ENCODE data around the gene PDE4B. TPM values are rescaled to one million over a fixed set of nuclear protein-coding genes. Genes with fewer than 3 reads are reported as not detected.

Gene PDE4B
- total RNA-seq, 2 experiments from 2014 or later = 23.4 to 26.2 TPM

- no peak overlapping the region for H3K4me3 Mint-ChIP-seq
- no peaks in the 10 kb centered on the region for H3K9me3 Mint-ChIP-seq
- H3K36me3 Mint-ChIP-seq (ENCODE audit: low read depth) = peaks cover 67% of the 10 kb centered on the region
- intact Hi-C loops (cut with micrococcal nuclease) = loop anchor here (5.0 kb wide), 1 partner anchor 138 kb away; no protein-coding TSS in a partner anchor
- no peaks in the 10 kb centered on the region for H3K27me3 Mint-ChIP-seq (ENCODE audit: low read depth)
- peak overlapping the region; percentile 17 for H3K27ac Mint-ChIP-seq
- no peak for DNase-seq
- CTCF ChIA-PET = interaction anchor here (0.6 to 7.3 kb wide), 9 partner anchors 10 to 134 kb away, joined by 3 to 61 read pairs (median 4); no protein-coding TSS in a partner anchor
- H3K4me1 Mint-ChIP-seq (ENCODE audit: low read depth) = peaks cover 72% of the 10 kb centered on the region
Observed at GRCh38 chr1:66364578-66365391, 572.1 kb downstream of the PDE4B start.

DNA sequence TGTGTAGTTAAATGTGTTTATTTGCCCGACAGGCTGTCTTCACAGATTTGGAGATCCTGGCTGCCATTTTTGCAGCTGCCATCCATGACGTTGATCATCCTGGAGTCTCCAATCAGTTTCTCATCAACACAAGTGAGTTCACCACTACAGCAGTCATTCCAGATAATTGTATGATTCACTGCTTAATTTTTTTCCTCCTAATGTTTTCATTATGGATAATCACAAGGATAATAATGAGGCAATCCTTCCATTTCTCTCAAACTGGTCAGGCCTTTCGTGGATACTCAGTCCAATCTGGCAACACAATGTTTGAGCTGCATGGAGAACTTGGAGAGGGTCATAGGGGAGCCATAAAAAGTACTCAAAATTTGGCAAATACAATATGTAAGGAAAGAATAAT, 572.9 kb downstream of the PDE4B start:
- no peaks in the 10 kb centered on the region for H3K27me3 Mint-ChIP-seq (ENCODE audit: low read depth)
- H3K36me3 Mint-ChIP-seq (ENCODE audit: low read depth) = peaks cover 71% of the 10 kb centered on the region
- no peak for DNase-seq
- intact Hi-C loops (cut with micrococcal nuclease) = no loop called here
- CTCF ChIA-PET = interaction anchor here (0.8 to 7.3 kb wide), 5 partner anchors 11 to 79 kb away, joined by 4 to 61 read pairs (median 11); no protein-coding TSS in a partner anchor
- no peak overlapping the region for H3K4me3 Mint-ChIP-seq
- no peak overlapping the region for H3K27ac Mint-ChIP-seq
- peaks cover 71% of the 10 kb centered on the region for H3K4me1 Mint-ChIP-seq (ENCODE audit: low read depth)
- H3K9me3 Mint-ChIP-seq = no peaks in the 10 kb centered on the region

- Mint-ChIP-seq H3K9me3 (no peaks in the 10 kb centered on the region), H3K36me3 (ENCODE audit: low read depth) (peaks cover 71% of the 10 kb centered on the region), H3K27me3 (ENCODE audit: low read depth) (no peaks in the 10 kb centered on the region), H3K4me3 (no peak overlapping the region), H3K27ac (peak overlapping the region; percentile 67), H3K4me1 (ENCODE audit: low read depth) (peaks cover 77% of the 10 kb centered on the region)
- intact Hi-C loops (cut with micrococcal nuclease) = no loop called here
- CTCF ChIA-PET = interaction anchor here (1.0 to 7.3 kb wide), 7 partner anchors 9 to 114 kb away, joined by 3 to 61 read pairs (median 11); no protein-coding TSS in a partner anchor
- no peak for DNase-seq
Observed at GRCh38 chr1:66366634-66367033, 573.9 kb downstream of the PDE4B start.

DNA sequence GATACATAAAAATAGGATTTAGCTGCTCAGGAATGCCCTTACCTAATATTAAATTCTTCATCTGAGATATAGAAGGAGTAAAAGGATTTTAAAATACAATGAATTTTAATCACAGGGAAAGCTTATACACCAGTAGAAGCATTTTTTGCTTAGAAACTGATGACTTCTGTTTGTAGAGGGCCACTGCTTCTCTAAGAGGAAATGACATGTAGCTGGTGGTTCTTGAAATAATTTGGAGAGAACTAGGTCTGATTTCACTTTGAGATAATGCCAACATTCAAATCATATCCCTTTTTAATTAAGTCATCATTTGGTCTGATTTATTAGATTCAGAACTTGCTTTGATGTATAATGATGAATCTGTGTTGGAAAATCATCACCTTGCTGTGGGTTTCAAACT, 574.7 kb downstream of the PDE4B start:
- Mint-ChIP-seq H3K36me3 (ENCODE audit: low read depth) (peaks cover 71% of the 10 kb centered on the region), H3K4me3 (no peak overlapping the region), H3K4me1 (ENCODE audit: low read depth) (peaks cover 80% of the 10 kb centered on the region), H3K27me3 (ENCODE audit: low read depth) (no peaks in the 10 kb centered on the region), H3K9me3 (no peaks in the 10 kb centered on the region), H3K27ac (peak overlapping the region; percentile 67)
- CTCF ChIA-PET = interaction anchor here (1.0 to 7.3 kb wide), 7 partner anchors 9 to 114 kb away, joined by 3 to 61 read pairs (median 6); no protein-coding TSS in a partner anchor
- no peak for DNase-seq
- intact Hi-C loops (cut with micrococcal nuclease) = no loop called here

DNA sequence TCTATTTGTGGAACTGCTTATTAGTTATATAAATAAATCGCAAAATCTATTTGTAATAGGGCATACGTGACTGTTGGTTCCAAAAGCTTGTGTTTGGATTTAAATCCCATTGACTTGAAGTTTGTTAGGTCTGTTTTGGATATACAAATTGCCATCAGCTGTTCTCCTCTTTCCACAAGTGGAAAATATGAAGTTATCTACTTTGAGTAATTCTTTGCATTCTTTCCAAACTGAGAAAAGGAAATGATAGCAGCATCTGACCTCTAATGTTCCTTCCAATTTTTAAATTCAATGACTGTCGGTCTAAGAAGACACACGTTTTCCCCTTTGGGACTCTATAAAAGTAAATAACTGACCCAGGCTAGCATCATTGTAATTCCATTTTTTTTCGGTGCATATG, 575.6 kb downstream of the PDE4B start:
- Mint-ChIP-seq H3K4me1 (ENCODE audit: low read depth) (peaks cover 87% of the 10 kb centered on the region), H3K9me3 (no peaks in the 10 kb centered on the region), H3K36me3 (ENCODE audit: low read depth) (peaks cover 74% of the 10 kb centered on the region), H3K4me3 (no peak overlapping the region), H3K27ac (peak overlapping the region; percentile 59), H3K27me3 (ENCODE audit: low read depth) (no peaks in the 10 kb centered on the region)
- CTCF ChIA-PET = interaction anchor here (0.5 to 7.3 kb wide), 9 partner anchors 18 to 125 kb away, joined by 3 to 61 read pairs (median 4); no protein-coding TSS in a partner anchor
- intact Hi-C loops (cut with micrococcal nuclease) = no loop called here
- no peak for DNase-seq

GRCh38 chr1:66370462-66370971, 577.8 kb downstream of the PDE4B start:
- peak overlapping the region; percentile 11 for H3K4me3 Mint-ChIP-seq
- CTCF ChIA-PET = interaction anchor here (0.7 to 7.3 kb wide), 23 partner anchors 8 to 843 kb away, joined by 3 to 61 read pairs (median 4); no protein-coding TSS in a partner anchor
- H3K27me3 Mint-ChIP-seq (ENCODE audit: low read depth) = no peaks in the 10 kb centered on the region
- peaks cover 89% of the 10 kb centered on the region for H3K4me1 Mint-ChIP-seq (ENCODE audit: low read depth)
- peak overlapping the region; percentile 92 for H3K27ac Mint-ChIP-seq
- H3K9me3 Mint-ChIP-seq = no peaks in the 10 kb centered on the region
- H3K36me3 Mint-ChIP-seq (ENCODE audit: low read depth) = peaks cover 61% of the 10 kb centered on the region
- peak; percentile 60 for DNase-seq
- intact Hi-C loops (cut with micrococcal nuclease) = loop anchor here (1.0 to 10.0 kb wide), 16 partner anchors 19 to 1408 kb away; partner anchors contain the start of genes GADD45A and SERBP1

DNA sequence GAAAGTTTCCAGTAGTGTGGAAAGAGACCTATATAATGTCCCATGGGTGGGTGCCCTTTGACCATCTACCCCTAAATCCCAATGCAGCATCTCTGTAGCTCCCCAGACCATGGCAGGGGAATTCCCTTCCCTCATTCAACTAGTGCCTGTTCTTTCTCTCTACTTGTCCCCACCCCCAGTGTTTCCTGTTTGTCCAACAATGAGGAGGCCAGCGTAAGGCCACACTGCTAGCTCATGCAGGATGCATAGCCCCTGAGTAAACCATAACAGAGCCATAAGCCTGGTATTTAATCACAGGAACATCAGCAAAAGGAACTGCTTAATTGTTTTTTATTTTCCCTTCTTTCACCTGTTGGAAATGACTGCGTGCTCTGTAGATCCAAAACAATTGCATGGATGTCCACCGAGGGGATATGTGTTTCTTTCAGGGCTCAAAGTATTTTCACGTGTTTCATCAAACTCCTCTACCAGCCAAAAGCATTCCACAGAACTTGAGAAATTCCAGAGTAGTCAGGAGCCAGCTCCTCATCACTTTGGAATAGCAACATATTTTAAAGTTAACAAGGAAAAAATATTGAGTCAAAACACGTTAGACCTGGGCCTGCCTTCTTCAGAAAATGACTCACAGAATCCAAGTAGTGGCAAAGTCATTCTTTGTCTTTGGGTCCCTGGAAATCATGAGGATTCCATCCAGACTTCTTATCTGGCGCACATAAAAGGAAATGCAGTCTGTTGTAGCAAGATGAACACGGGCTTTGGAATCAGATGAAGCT, 578.7 kb downstream of the PDE4B start:
- Mint-ChIP-seq H3K27me3 (ENCODE audit: low read depth) (no peaks in the 10 kb centered on the region), H3K4me1 (ENCODE audit: low read depth) (peaks cover 89% of the 10 kb centered on the region), H3K27ac (peak overlapping the region; percentile 94), H3K4me3 (peak overlapping the region; percentile 30), H3K9me3 (no peaks in the 10 kb centered on the region), H3K36me3 (ENCODE audit: low read depth) (peaks cover 54% of the 10 kb centered on the region)
- intact Hi-C loops (cut with micrococcal nuclease) = loop anchor here (5.0 to 10.0 kb wide), 7 partner anchors 356 to 1409 kb away; partner anchors contain the start of genes GADD45A and SERBP1
- peak; percentile 51 for DNase-seq
- CTCF ChIA-PET = interaction anchor here (0.6 to 5.3 kb wide), 16 partner anchors 9 to 528 kb away, joined by 3 to 25 read pairs (median 4); no protein-coding TSS in a partner anchor

DNA sequence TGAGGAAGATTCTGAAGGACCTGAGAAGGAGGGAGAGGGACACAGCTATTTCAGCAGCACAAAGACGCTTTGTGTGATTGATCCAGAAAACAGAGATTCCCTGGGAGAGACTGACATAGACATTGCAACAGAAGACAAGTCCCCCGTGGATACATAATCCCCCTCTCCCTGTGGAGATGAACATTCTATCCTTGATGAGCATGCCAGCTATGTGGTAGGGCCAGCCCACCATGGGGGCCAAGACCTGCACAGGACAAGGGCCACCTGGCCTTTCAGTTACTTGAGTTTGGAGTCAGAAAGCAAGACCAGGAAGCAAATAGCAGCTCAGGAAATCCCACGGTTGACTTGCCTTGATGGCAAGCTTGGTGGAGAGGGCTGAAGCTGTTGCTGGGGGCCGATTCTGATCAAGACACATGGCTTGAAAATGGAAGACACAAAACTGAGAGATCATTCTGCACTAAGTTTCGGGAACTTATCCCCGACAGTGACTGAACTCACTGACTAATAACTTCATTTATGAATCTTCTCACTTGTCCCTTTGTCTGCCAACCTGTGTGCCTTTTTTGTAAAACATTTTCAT, 579.9 kb downstream of the PDE4B start:
- no peaks in the 10 kb centered on the region for H3K9me3 Mint-ChIP-seq
- no peaks in the 10 kb centered on the region for H3K27me3 Mint-ChIP-seq (ENCODE audit: low read depth)
- peaks cover 42% of the 10 kb centered on the region for H3K36me3 Mint-ChIP-seq (ENCODE audit: low read depth)
- peak overlapping the region; percentile 19 for H3K4me3 Mint-ChIP-seq
- CTCF ChIA-PET = interaction anchor here (0.7 to 2.8 kb wide), 8 partner anchors 11 to 127 kb away, joined by 3 to 12 read pairs (median 3); no protein-coding TSS in a partner anchor
- intact Hi-C loops (cut with micrococcal nuclease) = loop anchor here (5.0 to 10.0 kb wide), 7 partner anchors 355 to 1410 kb away; partner anchors contain the start of genes GADD45A and SERBP1
- H3K4me1 Mint-ChIP-seq (ENCODE audit: low read depth) = peaks cover 82% of the 10 kb centered on the region
- DNase-seq = no peak
- H3K27ac Mint-ChIP-seq = peak overlapping the region; percentile 94

GRCh38 chr1:66373157-66373591, 580.5 kb downstream of the PDE4B start:
- CTCF ChIA-PET = interaction anchor here (0.7 to 2.8 kb wide), 8 partner anchors 11 to 112 kb away, joined by 3 to 12 read pairs (median 4); no protein-coding TSS in a partner anchor
- Mint-ChIP-seq H3K36me3 (ENCODE audit: low read depth) (peaks cover 39% of the 10 kb centered on the region), H3K4me3 (peak overlapping the region; percentile 19), H3K4me1 (ENCODE audit: low read depth) (peaks cover 81% of the 10 kb centered on the region), H3K9me3 (no peaks in the 10 kb centered on the region), H3K27ac (peak overlapping the region; percentile 94), H3K27me3 (ENCODE audit: low read depth) (no peaks in the 10 kb centered on the region)
- intact Hi-C loops (cut with micrococcal nuclease) = loop anchor here (5.0 to 10.0 kb wide), 7 partner anchors 354 to 1411 kb away; partner anchors contain the start of genes GADD45A and SERBP1
- no peak for DNase-seq

DNA sequence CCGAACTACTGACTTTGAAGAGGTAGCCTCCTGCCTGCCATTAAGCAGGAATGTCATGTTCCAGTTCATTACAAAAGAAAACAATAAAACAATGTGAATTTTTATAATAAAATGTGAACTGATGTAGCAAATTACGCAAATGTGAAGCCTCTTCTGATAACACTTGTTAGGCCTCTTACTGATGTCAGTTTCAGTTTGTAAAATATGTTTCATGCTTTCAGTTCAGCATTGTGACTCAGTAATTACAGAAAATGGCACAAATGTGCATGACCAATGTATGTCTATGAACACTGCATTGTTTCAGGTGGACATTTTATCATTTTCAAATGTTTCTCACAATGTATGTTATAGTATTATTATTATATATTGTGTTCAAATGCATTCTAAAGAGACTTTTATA, 581.5 kb downstream of the PDE4B start:
- no peaks in the 10 kb centered on the region for H3K9me3 Mint-ChIP-seq
- intact Hi-C loops (cut with micrococcal nuclease) = loop anchor here (1.0 to 10.0 kb wide), 22 partner anchors 24 to 1412 kb away; partner anchors contain the start of genes GADD45A and SERBP1
- H3K4me1 Mint-ChIP-seq (ENCODE audit: low read depth) = peaks cover 76% of the 10 kb centered on the region
- H3K4me3 Mint-ChIP-seq = no peak overlapping the region
- CTCF ChIA-PET = interaction anchor here (0.7 to 3.5 kb wide), 7 partner anchors 42 to 131 kb away, joined by 3 to 26 read pairs (median 4); no protein-coding TSS in a partner anchor
- peaks cover 31% of the 10 kb centered on the region for H3K36me3 Mint-ChIP-seq (ENCODE audit: low read depth)
- no peaks in the 10 kb centered on the region for H3K27me3 Mint-ChIP-seq (ENCODE audit: low read depth)
- H3K27ac Mint-ChIP-seq = peak overlapping the region; percentile 94
- no peak for DNase-seq

DNA sequence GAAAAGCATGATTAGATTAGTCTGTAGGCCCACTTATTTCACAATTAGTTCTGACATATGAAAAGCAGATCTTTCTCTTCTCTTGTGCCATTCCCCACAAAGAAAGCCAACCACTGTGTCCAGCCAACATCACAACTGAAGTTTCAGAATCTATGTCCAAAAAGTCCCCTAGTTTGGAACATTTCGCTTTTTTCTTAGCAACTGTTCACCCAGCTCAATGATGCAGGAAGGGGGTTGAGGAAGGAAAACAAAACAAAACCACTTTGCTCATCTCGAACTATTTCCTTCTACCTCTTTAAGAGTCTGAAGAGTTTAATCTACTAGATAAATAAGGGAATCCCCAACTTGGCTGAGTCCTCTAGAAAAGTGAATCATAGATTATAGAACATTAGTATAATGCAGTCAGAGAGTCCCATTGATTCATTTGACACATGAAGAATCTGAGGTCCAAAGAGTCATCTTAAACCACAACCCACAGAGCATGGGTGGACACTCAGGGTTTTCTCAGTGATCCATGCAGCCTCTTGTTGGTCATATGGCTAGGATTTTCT, 581.9 kb downstream of the PDE4B start:
- Mint-ChIP-seq H3K36me3 (ENCODE audit: low read depth) (peaks cover 28% of the 10 kb centered on the region), H3K4me3 (peak overlapping the region; percentile 50), H3K27me3 (ENCODE audit: low read depth) (no peaks in the 10 kb centered on the region), H3K27ac (peak overlapping the region; percentile 94), H3K9me3 (no peaks in the 10 kb centered on the region), H3K4me1 (ENCODE audit: low read depth) (peaks cover 76% of the 10 kb centered on the region)
- CTCF ChIA-PET = interaction anchor here (0.7 to 3.5 kb wide), 8 partner anchors 10 to 132 kb away, joined by 3 to 26 read pairs (median 4); no protein-coding TSS in a partner anchor
- DNase-seq = peak; percentile 77
- intact Hi-C loops (cut with micrococcal nuclease) = loop anchor here (1.0 to 10.0 kb wide), 22 partner anchors 24 to 1412 kb away; partner anchors contain the start of genes GADD45A and SERBP1

Measured in activated naive CD4-positive, alpha-beta T cell treated with anti-CD3 and anti-CD28 coated beads for 36 hours (primary cell).